GM19193 (cell line): ENCODE data around the gene FCRL6.

Experiments used
- POLR2A ChIP-seq: IDR thresholded peaks from 4 replicates; pipeline ENCODE4 v1.6.1; 2011; ENCODE audit not compliant: insufficient read depth, insufficient read length; ENCODE audit errors: extremely low read depth

Gene FCRL6

DNA sequence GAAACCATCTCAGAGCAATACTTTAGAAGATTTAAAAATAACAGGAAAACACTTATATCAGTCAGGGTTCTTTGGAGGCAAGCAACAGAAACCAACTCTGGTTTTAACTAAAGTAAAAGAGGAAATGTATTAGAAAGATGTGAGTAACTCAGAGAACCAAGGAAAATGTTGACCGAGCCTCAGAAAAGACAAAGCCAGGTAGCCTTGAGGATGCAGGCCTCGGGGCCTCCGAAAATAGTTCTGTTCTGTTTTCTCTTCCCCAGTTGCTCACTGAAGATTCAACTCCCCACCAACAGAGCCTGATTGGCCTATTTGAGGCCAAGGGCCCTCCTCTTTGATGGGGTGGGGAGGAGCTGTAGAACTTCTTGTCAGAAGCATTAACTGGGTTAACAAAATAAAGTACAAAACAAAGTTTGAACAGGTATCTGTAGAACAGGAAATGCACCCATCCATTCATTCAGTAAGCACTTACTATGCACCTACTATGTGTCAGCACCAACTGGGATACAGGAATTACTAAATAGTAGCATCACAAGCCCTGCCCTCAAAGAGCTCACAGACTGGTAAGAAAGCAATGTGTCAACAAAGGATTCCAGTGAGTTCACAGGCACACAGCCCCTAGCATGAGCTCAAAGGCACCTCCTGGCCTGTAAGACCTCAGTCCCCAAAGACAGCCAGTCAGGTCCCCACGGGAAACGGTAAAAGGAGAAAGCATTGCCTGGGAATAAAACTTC lies 37.1 kb downstream of the FCRL6 start:
- no peak for TF ChIP-seq POLR2A

DNA sequence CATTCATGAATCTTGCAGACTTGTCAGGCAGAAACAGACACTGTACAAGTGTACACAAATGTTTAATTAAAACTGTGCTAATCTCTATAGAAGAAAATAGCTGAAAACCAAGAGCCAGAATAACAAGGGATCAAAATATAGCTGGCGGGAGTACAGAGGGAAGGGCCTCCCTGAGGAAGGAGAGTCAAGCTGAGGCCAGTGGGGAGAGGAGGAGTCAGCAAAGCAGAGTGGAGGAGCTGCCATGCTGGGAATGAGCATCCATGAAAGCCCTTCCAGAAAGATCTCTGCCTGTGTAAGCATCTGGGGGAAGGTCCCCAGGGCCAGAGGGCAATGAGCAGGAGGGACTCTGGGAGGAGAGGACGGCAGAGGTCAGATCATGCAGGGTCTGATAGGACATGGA lies 39.6 kb downstream of the FCRL6 start:
- TF ChIP-seq POLR2A = no peak

DNA sequence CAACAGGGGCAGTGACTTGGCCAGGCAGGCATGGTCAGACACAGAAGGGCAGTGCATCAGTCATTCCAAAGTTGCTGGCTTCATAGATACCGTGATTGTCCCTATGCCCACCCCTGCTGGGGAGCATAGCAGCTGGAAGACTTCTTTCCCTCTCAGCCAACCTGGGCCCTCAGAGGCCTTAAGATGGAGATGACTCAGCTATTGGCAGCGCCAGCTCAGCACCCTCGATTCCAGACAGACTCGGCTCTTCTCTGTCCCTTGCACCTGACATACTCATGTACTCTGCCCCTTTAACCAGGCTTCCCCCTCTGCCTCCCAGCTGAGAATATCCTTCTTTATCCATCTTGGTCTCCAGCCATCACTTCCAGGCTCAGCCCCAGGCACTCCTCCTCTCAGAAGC lies 41.3 kb downstream of the FCRL6 start:
- no peak for TF ChIP-seq POLR2A

DNA sequence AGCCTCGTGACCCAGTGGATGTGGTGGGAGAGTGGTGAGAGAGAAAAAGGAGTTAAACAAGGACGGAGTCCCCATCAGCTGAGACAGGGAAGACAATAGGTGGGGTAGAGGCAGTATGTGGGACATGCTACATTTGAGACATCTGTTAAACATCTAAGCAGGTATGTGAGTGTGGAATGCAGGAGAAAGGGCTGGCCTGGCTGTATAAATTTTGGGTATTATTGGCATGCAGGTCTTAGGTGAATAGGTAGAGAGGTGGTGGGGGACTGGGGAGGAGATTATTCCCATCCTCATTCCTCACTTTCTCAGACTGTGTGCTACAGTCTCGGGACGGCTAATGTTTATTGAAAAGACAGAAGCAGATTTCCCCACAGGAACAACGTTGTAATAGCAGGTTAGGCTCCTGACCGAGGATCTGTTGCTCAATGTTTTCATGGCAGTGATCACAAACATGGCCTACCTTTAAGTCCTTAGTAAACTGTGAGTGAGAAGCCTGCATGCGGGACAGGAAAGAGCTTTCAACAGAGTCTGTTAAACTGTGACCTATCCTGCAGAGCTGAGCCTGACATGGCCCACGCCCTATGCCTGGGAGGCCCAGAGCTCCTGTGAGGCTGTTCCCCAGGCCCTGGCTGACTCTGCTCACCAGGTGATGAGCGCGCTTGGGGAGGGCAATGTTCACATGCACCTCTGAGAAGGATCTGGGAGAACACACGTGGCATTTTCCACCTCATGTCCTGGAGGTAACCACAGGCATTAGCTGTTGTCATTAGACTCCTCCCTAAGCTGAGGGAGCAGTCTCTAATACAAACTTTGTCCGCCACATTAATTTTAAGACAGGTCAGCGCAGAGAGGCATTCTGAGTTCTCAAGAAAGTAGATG lies 43.8 kb downstream of the FCRL6 start:
- no peak for TF ChIP-seq POLR2A

DNA sequence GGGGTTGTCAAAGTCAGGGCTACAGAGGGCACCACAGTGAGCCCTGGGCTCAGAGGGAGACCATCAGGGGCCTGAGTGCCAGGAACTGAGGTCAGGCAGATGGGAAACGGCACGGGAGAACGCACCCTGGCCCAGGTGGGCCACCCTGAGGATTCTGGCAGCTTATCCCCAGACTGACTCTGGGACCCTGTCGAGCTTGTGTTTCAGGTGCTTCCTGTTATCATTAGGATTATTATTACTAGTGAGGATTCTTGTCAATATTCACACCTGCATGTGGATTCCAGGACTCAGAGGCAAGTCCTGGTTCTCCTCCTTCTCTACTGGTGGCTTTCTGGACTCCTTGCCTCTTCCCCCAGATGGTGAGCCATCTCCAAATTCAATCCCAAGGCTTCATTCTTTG lies 45.1 kb downstream of the FCRL6 start:
- TF ChIP-seq POLR2A = no peak

DNA sequence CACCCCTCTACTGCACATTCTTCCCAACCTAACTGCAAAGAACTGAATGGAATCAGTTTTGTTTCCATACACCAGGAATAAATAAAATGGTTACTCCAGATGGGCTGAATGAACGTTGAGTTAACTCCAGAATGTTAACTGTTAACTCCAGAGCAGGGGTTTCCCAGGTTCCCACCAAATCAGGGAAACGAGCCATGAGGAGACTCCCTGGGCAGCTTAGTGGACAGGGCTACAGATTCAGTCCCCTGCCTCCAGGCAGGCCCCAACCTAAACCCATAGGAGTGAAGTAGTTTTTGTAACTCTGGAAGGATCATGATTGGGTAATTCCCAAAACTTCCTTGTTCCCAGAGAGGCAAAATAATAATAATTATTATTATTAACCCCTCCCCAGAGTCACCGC lies 46.2 kb downstream of the FCRL6 start:
- no peak for TF ChIP-seq POLR2A

DNA sequence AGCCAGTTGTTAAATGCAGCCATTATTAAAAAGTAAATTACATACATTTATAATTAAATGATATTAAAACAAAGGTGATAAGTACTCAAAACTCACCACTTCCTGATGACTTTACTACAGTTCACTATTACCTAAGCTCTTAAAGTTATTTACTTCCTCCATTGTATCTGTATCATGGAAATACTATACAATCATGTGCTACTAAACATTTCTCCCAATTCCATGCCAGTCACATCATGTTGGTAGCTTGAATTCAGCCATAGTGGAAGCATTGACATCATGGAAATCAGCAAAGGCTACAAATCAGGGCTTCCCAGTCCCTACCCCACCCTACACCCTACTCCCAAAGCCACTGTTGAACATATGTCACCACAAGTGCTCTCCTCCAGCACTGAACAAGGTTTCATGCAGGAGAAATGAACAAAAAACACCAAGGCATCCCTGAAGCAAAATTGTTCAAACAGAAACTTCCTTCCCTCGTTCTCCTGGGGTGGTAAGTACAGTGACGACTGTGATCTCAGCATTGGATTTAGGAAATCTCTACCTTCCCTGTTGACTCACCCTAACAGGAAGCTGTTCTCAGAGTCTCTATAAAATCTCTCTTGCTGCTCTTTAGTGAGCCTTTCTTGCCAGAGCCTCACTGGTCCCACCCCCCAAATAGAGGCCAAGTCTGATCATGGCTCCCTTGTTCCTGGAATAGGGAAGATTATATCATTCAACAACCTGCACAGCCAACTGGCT lies 47.6 kb downstream of the FCRL6 start:
- no peak for TF ChIP-seq POLR2A

DNA sequence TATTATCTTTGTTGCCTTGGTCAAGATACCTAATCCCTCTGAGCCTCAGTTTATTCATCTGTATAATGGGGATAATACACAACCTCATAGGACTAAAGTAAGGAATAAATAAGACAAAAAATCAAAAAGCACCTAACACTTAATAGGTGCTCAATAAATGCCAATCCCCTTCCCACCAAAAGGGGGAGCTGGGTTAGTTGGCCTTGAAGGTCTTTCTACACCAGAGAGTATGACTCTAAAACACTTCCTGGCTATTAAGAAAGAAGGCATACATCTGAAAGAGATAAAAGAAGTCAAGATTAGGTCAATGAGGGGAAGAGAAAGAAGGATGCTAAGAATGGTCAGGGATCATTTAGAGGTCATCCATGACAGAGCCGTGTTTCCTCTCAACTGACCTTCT lies 49.2 kb downstream of the FCRL6 start:
- TF ChIP-seq POLR2A = no peak

DNA sequence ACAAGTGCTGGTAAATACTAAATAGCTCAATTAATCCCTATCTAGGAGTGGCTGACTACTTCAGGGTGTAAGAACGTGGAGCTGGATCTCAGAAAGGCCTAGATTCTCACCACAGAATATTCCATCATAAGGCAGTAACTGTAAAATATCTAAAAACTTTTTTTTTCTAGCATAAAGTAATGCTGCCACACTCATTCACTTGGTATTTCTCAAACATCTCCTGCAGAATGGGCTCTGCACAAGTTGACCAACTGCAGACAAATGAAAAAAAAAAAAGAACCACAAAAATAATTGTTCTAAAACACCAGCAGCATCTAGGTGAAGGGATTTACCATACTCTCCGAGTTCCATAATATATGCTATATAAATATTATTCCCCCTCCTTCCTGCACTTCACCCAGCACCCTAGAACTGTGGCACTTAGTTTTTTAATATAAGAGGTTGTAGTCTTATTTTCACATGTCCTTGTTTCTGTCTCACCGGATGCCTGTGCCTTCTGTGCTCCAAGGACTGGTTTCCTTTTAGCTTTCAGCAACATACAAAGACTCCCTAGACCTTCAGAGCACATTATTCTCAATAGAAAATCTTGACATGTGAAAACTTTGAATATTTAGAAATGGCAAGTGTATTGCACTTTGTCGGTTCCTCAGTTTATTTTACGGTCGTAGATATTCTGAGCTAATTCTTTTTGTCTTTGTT lies 51.4 kb downstream of the FCRL6 start:
- TF ChIP-seq POLR2A = no peak

DNA sequence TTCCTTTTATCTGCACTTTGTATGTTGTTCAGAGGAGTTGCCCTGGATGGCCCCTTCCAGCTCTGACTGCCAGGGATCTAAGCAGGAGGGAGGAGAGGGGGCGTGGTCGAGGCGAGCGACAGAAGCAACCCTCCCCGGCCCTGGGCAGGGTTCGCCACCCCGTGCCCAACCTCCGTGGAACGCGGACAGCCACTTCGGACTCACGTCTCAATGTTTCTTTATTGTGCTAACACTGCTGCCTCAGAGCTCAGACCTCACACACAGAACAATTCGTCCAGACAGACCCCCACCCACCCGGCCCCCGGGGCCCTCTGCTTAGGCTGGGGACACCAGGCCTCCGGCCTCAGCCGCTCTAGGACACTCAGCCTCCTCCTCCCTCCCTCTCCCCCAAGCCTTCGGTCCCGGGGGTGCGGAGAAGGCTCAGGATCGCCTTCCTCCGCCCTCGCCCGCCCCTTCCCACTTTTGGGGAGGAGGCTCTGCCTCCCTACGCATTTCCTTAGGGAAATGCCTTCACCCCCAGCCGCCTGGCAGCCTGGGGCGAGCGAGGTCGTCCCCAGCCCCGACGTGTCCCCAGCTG lies 52.0 kb downstream of the FCRL6 start:
- no peak for TF ChIP-seq POLR2A

DNA sequence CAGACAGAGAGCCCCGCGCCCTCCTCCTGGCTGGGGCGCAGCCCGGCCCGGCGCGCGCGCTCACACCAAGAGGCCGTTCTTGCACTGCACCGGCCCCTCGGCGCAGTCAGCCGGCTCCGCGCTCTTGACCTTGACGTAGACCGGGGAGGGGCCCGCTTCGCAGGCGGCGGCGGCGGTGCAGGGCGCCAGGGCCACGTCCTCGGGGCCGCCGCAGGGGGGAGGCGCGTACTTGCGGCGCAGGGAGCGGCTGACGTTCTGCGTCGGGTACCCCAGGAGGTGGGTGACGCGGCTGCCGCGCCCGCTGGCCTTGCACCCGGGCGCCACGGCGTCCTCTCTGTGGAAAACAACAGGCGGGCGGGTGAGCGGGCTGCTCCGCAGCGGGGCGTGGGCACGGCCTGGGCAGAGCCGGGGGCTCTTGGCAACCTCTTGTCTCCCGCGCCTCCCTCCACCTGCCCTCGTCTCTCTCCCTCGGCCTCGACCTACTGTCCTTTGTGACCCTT lies 52.6 kb downstream of the FCRL6 start:
- TF ChIP-seq POLR2A = no peak

DNA sequence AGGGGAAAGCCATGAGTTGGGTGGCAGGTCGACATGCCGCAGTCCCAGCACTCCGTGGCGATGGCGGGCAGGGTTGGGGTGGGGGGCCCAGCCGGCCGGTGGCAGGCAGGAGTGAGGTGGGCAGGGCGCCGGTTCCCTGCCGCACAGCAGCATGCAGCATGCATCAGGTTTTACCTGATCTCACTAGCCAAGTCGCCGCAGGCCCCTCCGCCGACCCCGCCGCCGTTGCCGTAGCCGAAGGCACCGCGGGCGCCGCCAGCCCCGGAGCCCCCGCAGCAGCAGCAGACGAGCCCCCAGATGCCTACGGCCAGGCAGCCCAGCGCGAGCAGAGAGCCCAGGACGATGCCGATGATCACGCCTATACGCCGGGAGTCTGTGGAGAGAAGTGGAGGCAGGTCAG lies 53.5 kb downstream of the FCRL6 start:
- TF ChIP-seq POLR2A = no peak

DNA sequence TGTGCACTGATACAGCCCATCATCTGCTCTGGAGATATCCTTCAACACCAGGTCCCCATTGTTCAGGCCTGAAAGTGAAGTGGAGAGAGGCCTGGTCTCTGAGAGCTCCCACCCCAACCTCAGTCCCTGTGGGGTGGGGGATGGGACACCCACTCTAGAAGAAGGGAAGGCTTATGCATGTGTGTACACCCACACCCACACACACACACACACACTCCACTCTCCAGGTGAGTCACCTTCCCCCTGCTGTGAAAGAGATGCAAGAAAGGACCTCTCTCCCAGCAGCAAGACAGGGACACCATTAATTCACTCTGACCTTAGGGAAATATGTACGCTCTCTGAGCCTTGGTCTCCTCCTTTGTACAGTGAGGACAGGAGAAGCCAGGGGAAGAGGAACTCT lies 54.4 kb downstream of the FCRL6 start:
- no peak for TF ChIP-seq POLR2A

DNA sequence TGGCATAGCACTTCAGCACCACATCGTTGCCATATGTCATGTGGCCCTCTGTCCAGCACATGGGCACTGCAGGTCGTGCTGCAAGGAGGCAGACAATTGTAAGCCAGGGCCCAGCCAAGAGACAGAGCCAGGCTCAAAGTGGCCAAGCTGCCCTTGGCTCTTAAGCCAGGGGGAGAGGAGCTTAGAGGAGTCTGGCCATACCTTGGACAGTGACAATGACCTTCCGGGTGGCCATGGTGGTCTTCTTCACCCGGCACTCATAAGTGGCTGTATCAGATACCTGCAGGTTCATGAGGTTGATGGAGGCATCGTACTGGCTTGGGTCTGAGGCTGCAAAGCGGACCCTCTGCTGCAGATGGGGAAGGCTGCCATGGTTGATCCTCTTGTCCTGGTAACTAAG lies 55.7 kb downstream of the FCRL6 start:
- TF ChIP-seq POLR2A = no peak

DNA sequence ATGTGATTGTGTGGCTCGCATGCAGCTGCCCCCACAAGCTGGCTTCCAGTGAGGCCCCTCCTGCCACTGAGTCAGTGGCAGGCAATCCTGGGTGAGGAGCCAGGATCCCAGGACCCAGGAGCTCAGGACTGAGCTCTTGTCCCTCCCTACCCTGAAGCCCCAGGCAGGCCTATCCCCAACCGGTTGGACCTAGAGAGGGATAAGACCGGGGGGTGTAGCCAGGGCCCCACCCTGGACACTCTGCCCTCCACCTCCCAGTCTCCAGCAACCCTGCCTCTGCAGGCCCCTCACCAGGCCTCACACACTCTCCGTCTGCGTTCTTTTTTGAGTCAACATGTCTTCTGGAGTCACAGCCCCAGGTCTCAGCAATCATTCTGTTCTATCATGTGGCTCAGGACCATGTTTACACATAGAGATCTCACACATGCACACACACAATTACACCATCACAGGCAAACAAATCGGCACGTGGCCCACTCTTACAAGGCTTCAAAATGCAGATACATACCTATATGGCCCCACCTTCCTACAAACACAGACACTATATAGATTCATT lies 57.7 kb downstream of the FCRL6 start:
- no peak for TF ChIP-seq POLR2A

DNA sequence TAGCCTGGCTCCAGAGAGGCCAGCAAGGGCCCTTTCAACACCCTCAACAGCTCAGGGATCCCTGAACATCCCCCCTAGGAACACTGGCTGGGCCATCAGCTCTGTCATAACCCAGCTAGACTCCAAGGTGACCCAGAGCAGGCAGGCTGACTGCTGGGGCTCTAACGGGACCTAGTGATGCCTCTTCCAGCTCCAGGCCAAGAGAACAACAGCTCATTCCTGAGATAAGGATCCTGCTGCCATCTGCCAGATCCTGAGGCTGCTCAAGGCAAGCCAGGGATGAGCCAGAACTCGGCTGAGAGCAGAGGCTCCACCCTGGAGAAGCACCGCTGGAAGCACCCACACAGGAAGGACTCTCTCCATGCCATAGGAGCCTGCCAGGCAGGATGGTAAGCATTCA lies 58.3 kb downstream of the FCRL6 start:
- no peak for TF ChIP-seq POLR2A
